SIG-M5 treated with dmso at 0.1 percent for 504 hours (cell line): ENCODE measurements around the gene CTCFL.

Experiments
- DNase-seq: peaks from one replicate; lab custom pipeline; 2025; ENCODE audit not compliant: unreplicated experiment; lab: John Stamatoyannopoulos, UW

CTCFL gene, protein sequence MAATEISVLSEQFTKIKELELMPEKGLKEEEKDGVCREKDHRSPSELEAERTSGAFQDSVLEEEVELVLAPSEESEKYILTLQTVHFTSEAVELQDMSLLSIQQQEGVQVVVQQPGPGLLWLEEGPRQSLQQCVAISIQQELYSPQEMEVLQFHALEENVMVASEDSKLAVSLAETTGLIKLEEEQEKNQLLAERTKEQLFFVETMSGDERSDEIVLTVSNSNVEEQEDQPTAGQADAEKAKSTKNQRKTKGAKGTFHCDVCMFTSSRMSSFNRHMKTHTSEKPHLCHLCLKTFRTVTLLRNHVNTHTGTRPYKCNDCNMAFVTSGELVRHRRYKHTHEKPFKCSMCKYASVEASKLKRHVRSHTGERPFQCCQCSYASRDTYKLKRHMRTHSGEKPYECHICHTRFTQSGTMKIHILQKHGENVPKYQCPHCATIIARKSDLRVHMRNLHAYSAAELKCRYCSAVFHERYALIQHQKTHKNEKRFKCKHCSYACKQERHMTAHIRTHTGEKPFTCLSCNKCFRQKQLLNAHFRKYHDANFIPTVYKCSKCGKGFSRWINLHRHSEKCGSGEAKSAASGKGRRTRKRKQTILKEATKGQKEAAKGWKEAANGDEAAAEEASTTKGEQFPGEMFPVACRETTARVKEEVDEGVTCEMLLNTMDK

GRCh38 chr20:57524511-57525176 is at the start of gene CTCFL:
Gene CTCFL, minus strand, starts transcription at chr20:57525140. Its CDS starts 935 bp downstream, at chr20:57524205.
- DNase-seq: no peak

DNA sequence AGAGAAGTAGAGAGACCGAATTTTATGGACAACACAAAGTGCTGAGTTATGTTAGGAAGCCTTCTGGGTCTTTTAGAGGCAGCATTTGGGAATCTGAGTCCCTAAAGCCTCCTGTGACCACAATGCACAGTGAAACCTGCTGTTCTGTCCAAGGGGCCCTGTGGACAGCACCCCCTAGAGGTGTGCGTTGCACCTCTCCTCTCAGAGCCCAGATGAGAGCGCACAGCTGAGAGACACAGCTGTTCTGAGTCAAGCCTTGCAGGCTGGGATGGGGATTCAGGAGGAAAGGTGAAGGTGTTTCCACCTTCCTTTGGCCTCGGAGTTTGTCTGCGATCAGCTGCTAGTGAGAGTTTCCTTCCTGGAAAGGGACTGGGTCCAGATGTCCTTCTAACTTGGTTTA is 49.0 kb upstream of the CTCFL start:
- no peak for DNase-seq

- no peak for DNase-seq
Measured at GRCh38 chr20:57573242-57573641, 48.3 kb upstream of the CTCFL start.

- no peak for DNase-seq
Measured at GRCh38 chr20:57571782-57572416, 47.0 kb upstream of the CTCFL start.

- no peak for DNase-seq
Measured at GRCh38 chr20:57570920-57571319, 46.0 kb upstream of the CTCFL start.

DNA sequence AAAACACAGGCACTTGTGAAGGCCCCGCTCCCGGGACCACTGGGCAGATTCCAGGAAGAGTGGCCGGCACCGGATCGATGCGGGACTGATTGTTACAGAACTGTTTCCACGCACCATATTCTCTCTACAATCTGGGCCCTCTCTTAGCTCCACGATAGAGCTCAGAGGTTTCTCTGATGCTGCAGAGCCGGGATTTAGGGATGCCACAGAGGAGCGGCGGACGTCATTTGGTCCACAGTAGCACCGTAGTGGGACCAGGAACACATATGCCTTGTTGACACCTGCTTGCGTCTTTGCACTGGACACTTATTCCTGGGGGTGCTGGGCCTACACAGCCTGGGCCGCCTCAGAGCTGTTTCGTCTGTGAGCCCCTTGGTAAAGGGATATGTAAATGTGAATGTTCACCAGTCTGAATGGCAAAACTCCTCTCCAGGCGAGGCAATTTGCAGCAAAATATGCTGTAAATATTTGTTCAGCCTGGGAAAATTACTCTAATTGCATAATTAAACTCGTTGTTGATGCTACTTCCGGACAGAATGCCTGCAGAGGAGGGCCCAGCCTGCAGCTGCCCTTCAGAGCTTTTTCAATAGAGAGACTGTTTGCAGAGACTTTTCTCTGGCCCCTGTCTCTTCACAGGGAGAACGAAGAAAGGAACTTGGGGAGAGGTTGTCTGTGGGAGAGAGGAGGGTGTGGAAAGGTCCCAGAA is 45.4 kb upstream of the CTCFL start:
- no peak for DNase-seq

- DNase-seq: no peak
Measured at GRCh38 chr20:57568960-57569359, 44.0 kb upstream of the CTCFL start.

GRCh38 chr20:57568088-57568896 is 43.4 kb upstream of the CTCFL start:
- DNase-seq: no peak

DNA sequence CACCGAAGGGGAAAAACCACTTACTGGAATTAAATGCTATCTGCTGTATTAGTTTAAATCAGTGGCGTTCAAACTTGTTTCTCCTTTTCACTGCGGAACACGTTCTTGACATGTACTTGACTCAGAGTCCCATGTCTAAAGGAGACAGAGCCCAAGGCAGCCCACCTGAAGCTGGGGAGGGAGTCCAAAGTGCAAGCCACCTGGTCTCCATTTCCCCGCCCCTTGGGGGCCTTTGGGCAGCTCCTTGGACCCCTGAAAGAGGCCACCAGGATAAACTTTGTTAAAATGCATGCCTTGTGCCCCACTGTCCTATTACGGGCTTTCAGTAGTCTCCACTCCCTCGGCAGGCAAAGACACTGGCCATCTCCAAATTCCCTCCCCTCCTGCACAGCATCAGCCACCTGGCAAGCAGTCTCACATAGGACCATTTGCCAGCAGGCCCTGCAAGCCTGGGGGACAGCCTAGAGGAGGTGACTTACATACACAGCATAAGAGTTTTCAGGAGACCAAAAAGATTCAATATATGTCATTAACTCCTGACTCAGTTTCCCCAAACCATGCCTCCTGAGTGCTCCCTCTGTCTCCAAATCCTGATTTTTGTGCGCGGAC is 42.6 kb upstream of the CTCFL start:
- DNase-seq: no peak

DNA sequence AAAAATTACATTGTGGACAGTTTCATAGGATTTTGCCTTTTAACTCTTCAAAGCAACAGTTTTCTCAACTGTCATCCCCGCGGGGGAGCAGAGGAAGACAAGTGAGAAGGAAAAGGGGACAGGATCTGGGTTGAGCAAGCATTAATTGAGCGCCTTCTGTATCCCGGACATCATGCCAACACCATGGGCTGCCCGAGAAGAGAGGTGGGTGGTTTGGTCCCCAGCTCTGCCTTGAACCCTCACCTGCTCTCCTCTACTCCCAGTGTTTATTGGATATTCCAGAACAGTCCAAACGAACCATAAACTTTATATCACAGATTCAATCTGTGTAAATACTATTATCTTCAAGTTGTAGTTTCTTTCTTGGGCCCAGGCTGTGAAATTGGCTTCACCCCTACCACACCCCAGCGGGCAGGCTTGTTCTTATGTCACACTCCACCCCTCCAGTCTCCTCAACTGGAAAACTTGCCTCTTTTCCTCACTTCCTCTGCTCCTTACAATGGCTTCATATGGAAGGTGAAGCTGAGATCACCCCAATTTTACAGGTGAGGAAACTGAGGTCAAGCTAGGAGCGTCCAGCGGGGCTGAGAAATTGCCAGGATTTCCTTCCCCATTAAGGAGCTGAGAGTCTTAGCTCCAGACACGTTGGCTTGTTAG is 42.0 kb upstream of the CTCFL start:
- DNase-seq: no peak

DNA sequence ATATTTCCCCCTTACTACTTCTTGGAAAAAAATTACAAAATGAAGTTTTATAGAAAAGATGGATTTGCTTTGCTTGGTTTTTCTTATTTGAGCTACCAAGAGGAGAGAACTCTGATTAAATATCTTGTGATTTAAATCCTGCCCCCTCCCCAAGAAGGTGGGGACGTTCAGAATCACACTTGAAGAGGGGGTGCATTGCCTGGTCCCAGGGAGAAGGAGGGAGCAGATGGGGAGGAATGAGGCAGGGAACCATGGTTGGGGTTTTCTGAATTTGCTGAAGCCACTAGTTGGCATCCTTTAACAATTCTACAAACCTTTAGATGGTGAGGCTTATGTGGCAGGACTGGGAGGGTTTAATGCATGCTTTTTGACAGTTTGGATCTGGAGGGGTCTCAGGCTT is 41.5 kb upstream of the CTCFL start:
- DNase-seq: no peak

DNA sequence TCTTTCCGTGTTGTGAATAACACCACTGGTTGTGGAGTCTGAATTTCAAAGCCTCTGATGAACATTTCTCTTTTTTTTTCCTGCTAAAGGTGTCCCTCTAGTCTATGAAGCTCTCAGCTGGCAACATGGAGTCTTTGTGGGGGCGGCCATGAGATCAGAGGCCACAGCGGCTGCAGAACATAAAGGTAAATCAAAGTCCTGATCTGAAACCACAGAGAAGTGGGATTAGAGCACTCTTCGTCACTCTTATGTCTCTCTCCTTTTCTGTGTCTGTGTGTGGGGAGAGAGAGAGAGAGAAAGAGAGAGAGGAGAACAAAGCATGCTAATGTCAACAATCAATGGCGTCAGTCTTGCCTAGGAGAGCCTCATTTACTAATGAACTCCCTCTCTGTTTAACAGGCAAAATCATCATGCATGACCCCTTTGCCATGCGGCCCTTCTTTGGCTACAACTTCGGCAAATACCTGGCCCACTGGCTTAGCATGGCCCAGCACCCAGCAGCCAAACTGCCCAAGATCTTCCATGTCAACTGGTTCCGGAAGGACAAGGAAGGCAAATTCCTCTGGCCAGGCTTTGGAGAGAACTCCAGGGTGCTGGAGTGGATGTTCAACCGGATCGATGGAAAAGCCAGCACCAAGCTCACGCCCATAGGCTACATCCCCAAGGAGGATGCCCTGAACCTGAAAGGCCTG is 40.2 kb upstream of the CTCFL start:
- no peak for DNase-seq

DNA sequence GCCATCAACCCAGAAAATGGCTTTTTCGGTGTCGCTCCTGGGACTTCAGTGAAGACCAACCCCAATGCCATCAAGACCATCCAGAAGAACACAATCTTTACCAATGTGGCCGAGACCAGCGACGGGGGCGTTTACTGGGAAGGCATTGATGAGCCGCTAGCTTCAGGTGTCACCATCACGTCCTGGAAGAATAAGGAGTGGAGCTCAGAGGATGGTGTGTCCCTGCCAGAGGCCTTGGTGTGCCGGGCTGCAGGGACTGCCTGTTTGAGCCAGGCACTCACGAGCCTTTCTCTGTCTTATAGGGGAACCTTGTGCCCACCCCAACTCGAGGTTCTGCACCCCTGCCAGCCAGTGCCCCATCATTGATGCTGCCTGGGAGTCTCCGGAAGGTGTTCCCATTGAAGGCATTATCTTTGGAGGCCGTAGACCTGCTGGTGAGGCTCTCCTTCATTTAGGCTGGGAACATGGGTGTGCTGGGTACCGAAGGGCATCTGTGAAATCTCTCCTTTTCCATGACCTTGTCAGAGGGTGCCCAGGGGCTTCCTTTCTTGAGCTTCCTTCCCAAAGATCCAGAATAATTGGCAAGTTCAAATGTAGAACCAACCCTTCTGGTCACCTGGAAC is 39.4 kb upstream of the CTCFL start:
- DNase-seq: no peak

DNA sequence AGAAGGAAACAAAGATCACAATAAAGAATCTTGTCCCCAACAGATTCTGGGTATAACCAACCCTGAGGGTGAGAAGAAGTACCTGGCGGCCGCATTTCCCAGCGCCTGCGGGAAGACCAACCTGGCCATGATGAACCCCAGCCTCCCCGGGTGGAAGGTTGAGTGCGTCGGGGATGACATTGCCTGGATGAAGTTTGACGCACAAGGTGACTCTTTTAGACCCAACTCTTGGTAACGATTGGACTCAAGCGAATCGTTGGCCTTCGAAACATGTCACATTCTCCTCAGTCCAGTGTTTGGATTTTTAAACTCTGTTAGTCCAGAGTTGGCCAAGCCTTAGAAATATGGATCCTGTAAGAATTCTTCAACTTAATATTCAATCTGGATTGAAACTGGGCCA is 38.6 kb upstream of the CTCFL start:
- DNase-seq: no peak

GRCh38 chr20:57562541-57563465 is 37.9 kb upstream of the CTCFL start:
- no peak for DNase-seq

DNA sequence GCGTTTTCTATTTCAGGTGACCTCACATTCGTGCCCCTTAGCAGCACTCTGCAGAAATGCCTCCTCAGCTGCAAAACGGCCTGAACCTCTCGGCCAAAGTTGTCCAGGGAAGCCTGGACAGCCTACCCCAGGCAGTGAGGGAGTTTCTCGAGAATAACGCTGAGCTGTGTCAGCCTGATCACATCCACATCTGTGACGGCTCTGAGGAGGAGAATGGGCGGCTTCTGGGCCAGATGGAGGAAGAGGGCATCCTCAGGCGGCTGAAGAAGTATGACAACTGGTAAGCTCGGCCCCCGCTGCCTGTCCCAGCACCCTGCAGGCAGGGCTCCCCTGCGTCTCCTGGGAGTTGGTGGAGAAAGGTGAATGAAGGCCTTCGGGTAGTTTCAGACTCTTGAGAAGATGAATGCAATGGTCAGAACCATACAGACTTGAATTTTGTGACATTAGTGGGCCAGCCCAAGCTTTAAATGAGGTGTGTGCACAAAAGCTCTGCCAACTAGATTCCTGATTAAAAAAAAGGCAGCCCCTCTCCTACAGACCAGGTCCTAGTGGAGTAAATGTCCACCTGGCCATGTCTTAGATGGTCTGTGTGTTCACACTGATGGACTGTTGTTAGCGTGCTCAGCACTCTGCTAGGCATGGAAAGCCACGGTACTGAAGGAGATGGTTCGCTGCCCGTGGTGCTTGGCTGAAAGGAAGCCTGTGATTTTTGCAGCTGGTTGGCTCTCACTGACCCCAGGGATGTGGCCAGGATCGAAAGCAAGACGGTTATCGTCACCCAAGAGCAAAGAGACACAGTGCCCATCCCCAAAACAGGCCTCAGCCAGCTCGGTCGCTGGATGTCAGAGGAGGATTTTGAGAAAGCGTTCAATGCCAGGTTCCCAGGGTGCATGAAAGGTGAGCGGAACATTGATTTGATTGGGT is 36.7 kb upstream of the CTCFL start:
- no peak for DNase-seq
